ENCODE measurements around the gene GNG2.

GNG2 gene

GRCh38 chr14:51939755-51940301 lies 79.4 kb downstream of the GNG2 start:
- DNase-seq (ENCODE audit: low read depth in 3 of 3) = no peak

- no peak for DNase-seq (ENCODE audit: low read depth in 3 of 3)
Observed at GRCh38 chr14:51942971-51943370, 82.6 kb downstream of the GNG2 start.

GRCh38 chr14:51950007-51950406 lies 89.6 kb downstream of the GNG2 start:
- no peak for DNase-seq (ENCODE audit: low read depth in 3 of 3)

- DNase-seq (ENCODE audit: low read depth in 3 of 3) = no peak
Observed at GRCh38 chr14:51951656-51952055, 91.2 kb downstream of the GNG2 start.

GRCh38 chr14:51954031-51954430 lies 93.6 kb downstream of the GNG2 start:
- no peak for DNase-seq (ENCODE audit: low read depth in 3 of 3)

GRCh38 chr14:51954657-51955056 lies 94.2 kb downstream of the GNG2 start:
- no peak for DNase-seq (ENCODE audit: low read depth in 3 of 3)

- no peak for DNase-seq (ENCODE audit: low read depth in 3 of 3)
Observed at GRCh38 chr14:51957950-51958349, 97.5 kb downstream of the GNG2 start.

- no peak for DNase-seq (ENCODE audit: low read depth in 3 of 3)
Observed at GRCh38 chr14:51959928-51960327, 99.5 kb downstream of the GNG2 start.

- no peak for DNase-seq (ENCODE audit: low read depth in 3 of 3)
Observed at GRCh38 chr14:51960866-51961265, 100.5 kb downstream of the GNG2 start.

GRCh38 chr14:51962711-51963110 lies 102.3 kb downstream of the GNG2 start:
- DNase-seq (ENCODE audit: low read depth in 3 of 3) = no peak

- no peak for DNase-seq (ENCODE audit: low read depth in 3 of 3)
Observed at GRCh38 chr14:51963286-51963685, 102.9 kb downstream of the GNG2 start.

- DNase-seq (ENCODE audit: low read depth in 3 of 3) = no peak
Observed at GRCh38 chr14:51967521-51967920, 107.1 kb downstream of the GNG2 start.

- DNase-seq (ENCODE audit: low read depth in 3 of 3) = no peak
Observed at GRCh38 chr14:51969852-51970540, 109.6 kb downstream of the GNG2 start.

- DNase-seq (ENCODE audit: low read depth in 3 of 3) = no peak
Observed at GRCh38 chr14:51972566-51972965, 112.2 kb downstream of the GNG2 start.

- DNase-seq (ENCODE audit: low read depth in 3 of 3) = no peak
Observed at GRCh38 chr14:51977075-51977474, 116.7 kb downstream of the GNG2 start.

GRCh38 chr14:51978681-51979085 lies 118.3 kb downstream of the GNG2 start:
- no peak for DNase-seq (ENCODE audit: low read depth in 3 of 3)

- DNase-seq (ENCODE audit: low read depth in 3 of 3) = peak; percentile 74 to 82 (median 79)
Observed at GRCh38 chr14:51979088-51979709, 118.8 kb downstream of the GNG2 start.

- no peak for DNase-seq (ENCODE audit: low read depth in 3 of 3)
Observed at GRCh38 chr14:51981218-51981854, 120.9 kb downstream of the GNG2 start.

- DNase-seq (ENCODE audit: low read depth in 3 of 3) = no peak
Observed at GRCh38 chr14:51988221-51988620, 127.8 kb downstream of the GNG2 start.

GRCh38 chr14:51989293-51990234 lies 129.2 kb downstream of the GNG2 start, which contains the start of gene RTRAF:
RTRAF (plus strand) TSS chr14:51989546; CDS start chr14:51989640, 94 bp downstream.
- peak; percentile 81 to 90 (median 85) for DNase-seq (ENCODE audit: low read depth in 3 of 3)

GRCh38 chr14:51990488-51990887 lies 130.1 kb downstream of the GNG2 start:
- no peak for DNase-seq (ENCODE audit: low read depth in 3 of 3)

Measured in stimulated activated CD4-positive, alpha-beta T cell treated with anti-CD3 and anti-CD28 coated beads, TNF-alpha, amount 100 ng/mL, for 24 hours (primary cell).